IMR-90 (cell line): Measurements from ENCODE around the gene ATP8B3. TPM values are rescaled to one million over a fixed set of nuclear protein-coding genes. Genes with fewer than 3 reads are reported as not detected.

Source experiments
- ATAC-seq: fragments of 200-7000 bp; cut with Tn5 transposase; 2 replicates; pipeline ENCODE4 v1.9.1; 2020; ENCODE audit warnings: low read depth, mild to moderate bottlenecking, moderate library complexity
- BruUV-seq: library from RNA; stranded (reverse); fragments of 400-500 nt; replicated peaks from 2 replicates; lab custom pipeline; 2021; lab: Mats Ljungman, UMichigan
- CTCF ChIA-PET: fragments of 300-600 bp; formaldehyde crosslinking; extraction: SDS; loops from one replicate; lab custom pipeline; 2021; ENCODE audit warnings: antibody characterized with exemption; lab: Yijun Ruan, JAX
- POLR2A ChIA-PET: fragments of 300-600 bp; sonication (Branson Sonifier 250); formaldehyde crosslinking; loops from one replicate; lab custom pipeline; 2022; ENCODE audit warnings: antibody characterized with exemption; ENCODE audit not compliant: unreplicated experiment; lab: Charles Lee
- DNase-seq: peaks from one replicate; pipeline ENCODE4 v3.0.0; 2013
- H2AFZ ChIP-seq: replicated peaks from 2 replicates; pipeline ENCODE3; 2013; ENCODE audit warnings: low read length, mild to moderate bottlenecking; ENCODE audit not compliant: poor library complexity
- H2AK5ac ChIP-seq: 2 replicates; pipeline ENCODE4 v1.6.1; 2013; ENCODE audit warnings: low read depth, low read length, inconsistent platforms
- H2AK9ac ChIP-seq: replicated peaks from 2 replicates; pipeline ENCODE3; 2013; ENCODE audit warnings: mild to moderate bottlenecking, low read depth, low read length, moderate library complexity; ENCODE audit not compliant: poor library complexity
- H2BK120ac ChIP-seq: 2 replicates; pipeline ENCODE4 v1.6.1; 2013; ENCODE audit warnings: low read depth, low read length, inconsistent platforms
- H2BK15ac ChIP-seq: 3 replicates; pipeline ENCODE4 v1.6.1; 2013; ENCODE audit warnings: low read depth, low read length, inconsistent platforms
- H2BK20ac ChIP-seq: 2 replicates; pipeline ENCODE4 v1.6.1; 2013; ENCODE audit warnings: low read depth, mild to moderate bottlenecking, inconsistent platforms, low read length, moderate library complexity
- H2BK5ac ChIP-seq: 2 replicates; pipeline ENCODE4 v1.6.1; 2013; ENCODE audit warnings: mild to moderate bottlenecking, low read depth, low read length, inconsistent platforms; ENCODE audit not compliant: poor library complexity, severe bottlenecking
- H3K14ac ChIP-seq: replicated peaks from 2 replicates; pipeline ENCODE4 v1.6.1; 2013; ENCODE audit warnings: low read depth, low read length, inconsistent platforms
- H3K18ac ChIP-seq: 2 replicates; pipeline ENCODE4 v1.6.1; 2013; ENCODE audit warnings: low read depth, low read length, control low read depth
- H3K23ac ChIP-seq: 2 replicates; pipeline ENCODE4 v1.6.1; 2013; ENCODE audit warnings: low read depth, low read length, inconsistent platforms
- H3K27ac ChIP-seq: 2 replicates; pipeline ENCODE4 v1.5.1; 2013; ENCODE audit warnings: mild to moderate bottlenecking, control low read depth, low read length; ENCODE audit not compliant: insufficient read depth
- H3K27me3 ChIP-seq: 2 replicates; pipeline ENCODE4 v1.6.1; 2013; ENCODE audit warnings: low read length; ENCODE audit not compliant: control insufficient read depth, insufficient read depth
- H3K36me3 ChIP-seq: 2 replicates; pipeline ENCODE4 v1.6.1; 2013; ENCODE audit warnings: low read length, mixed read lengths; ENCODE audit not compliant: control insufficient read depth, insufficient read depth
- H3K4ac ChIP-seq: 2 replicates; pipeline ENCODE4 v1.6.1; 2013; ENCODE audit warnings: low read depth, low read length, inconsistent platforms
- H3K4me1 ChIP-seq: 2 replicates; pipeline ENCODE4 v1.6.1; 2013; ENCODE audit warnings: low read length, mixed read lengths; ENCODE audit not compliant: control insufficient read depth, insufficient read depth
- H3K4me2 ChIP-seq: 2 replicates; pipeline ENCODE4 v1.6.1; 2013; ENCODE audit warnings: low read depth, mild to moderate bottlenecking, control low read depth, low read length, moderate library complexity
- H3K4me3 ChIP-seq: 2 replicates; pipeline ENCODE4 v1.5.1; 2013; ENCODE audit warnings: low read depth, mild to moderate bottlenecking, control low read depth, low read length, moderate library complexity; ENCODE audit not compliant: insufficient read depth
- H3K56ac ChIP-seq: 2 replicates; pipeline ENCODE4 v1.6.1; 2013; ENCODE audit warnings: low read length, inconsistent platforms; ENCODE audit not compliant: insufficient read depth; ENCODE audit errors: extremely low read depth
- H3K79me1 ChIP-seq, 2 experiments: 2 replicates each; pipeline ENCODE4 v1.6.1; 2013; ENCODE audit warnings: low read length in 2 of 2, inconsistent platforms in 1 of 2, low read depth in 1 of 2
- H3K9ac ChIP-seq: 2 replicates; pipeline ENCODE4 v1.6.1; 2013; ENCODE audit warnings: low read depth, low read length, control low read depth
- H3K9me1 ChIP-seq: 2 replicates; pipeline ENCODE4 v1.6.1; 2013; ENCODE audit warnings: low read length, inconsistent platforms; ENCODE audit not compliant: insufficient read depth
- H3K9me3 ChIP-seq: 2 replicates; pipeline ENCODE4 v1.6.1; 2013; ENCODE audit warnings: low read length; ENCODE audit not compliant: control insufficient read depth, insufficient read depth
- H4K20me1 ChIP-seq: 2 replicates; pipeline ENCODE4 v1.6.1; 2013; ENCODE audit warnings: low read length, inconsistent platforms; ENCODE audit not compliant: insufficient read depth
- H4K5ac ChIP-seq: 2 replicates; pipeline ENCODE4 v1.6.1; 2013; ENCODE audit warnings: mild to moderate bottlenecking, low read depth, low read length, control low read depth
- H4K8ac ChIP-seq, 2 experiments: 2 replicates each; pipeline ENCODE4 v1.6.1; 2013; ENCODE audit warnings: low read depth in 2 of 2, low read length in 2 of 2, control low read depth in 1 of 2, inconsistent platforms in 1 of 2
- H4K91ac ChIP-seq: 2 replicates; pipeline ENCODE4 v1.6.1; 2013; ENCODE audit warnings: low read depth, low read length, inconsistent platforms; ENCODE audit not compliant: insufficient read depth
- CEBPB ChIP-seq: IDR thresholded peaks from 2 replicates; pipeline ENCODE4 v1.6.1; 2012; ENCODE audit warnings: low read depth, low read length, improper control_type of control experiment
- FOS ChIP-seq: fragments of 150-350 bp; IDR thresholded peaks from 2 replicates; pipeline ENCODE4 v1.6.1; 2016; ENCODE audit warnings: low read depth, low read length
- MAFK ChIP-seq: IDR thresholded peaks from 2 replicates; pipeline ENCODE4 v1.6.1; 2012; ENCODE audit warnings: low read depth, low read length, improper control_type of control experiment
- MXI1 ChIP-seq: IDR thresholded peaks from 2 replicates; pipeline ENCODE4 v1.6.1; 2012; ENCODE audit warnings: low read depth, mild to moderate bottlenecking, low read length, moderate library complexity, borderline replicate concordance
- NFE2L2 ChIP-seq: fragments of 150-350 bp; IDR thresholded peaks from 2 replicates; pipeline ENCODE4 v1.6.1; 2016; ENCODE audit warnings: low read depth, mild to moderate bottlenecking, low read length
- POLR2A ChIP-seq: IDR thresholded peaks from 2 replicates; pipeline ENCODE4 v1.6.1; 2012; ENCODE audit warnings: mild to moderate bottlenecking, low read depth, low read length
- RAD21 ChIP-seq: IDR thresholded peaks from 2 replicates; pipeline ENCODE4 v1.6.1; 2012; ENCODE audit warnings: low read length, improper control_type of control experiment
- RCOR1 ChIP-seq: IDR thresholded peaks from 2 replicates; pipeline ENCODE4 v1.6.1; 2012; ENCODE audit warnings: mild to moderate bottlenecking, low read length, improper control_type of control experiment; ENCODE audit not compliant: insufficient replicate concordance
- SMC3 ChIP-seq: fragments of 150-350 bp; IDR thresholded peaks from 2 replicates; pipeline ENCODE4 v1.6.1; 2016; ENCODE audit warnings: low read depth, mild to moderate bottlenecking, antibody characterized with exemption, low read length, moderate library complexity
- WGBS, 2 experiments: methylation state at CpG; one replicate each; pipeline versions ENCODE4 v1.1.5 to v1.1.7; 2013; ENCODE audit warnings: missing lambda C conversion rate in 2 of 2; ENCODE audit not compliant: insufficient read length in 1 of 2; ENCODE audit errors: extremely low coverage in 2 of 2; 5-methylcytosine and 5-hydroxymethylcytosine counted together
- dilution Hi-C: fragments of 300-500 bp; cut with HindIII; formaldehyde crosslinking; loops from one replicate; pipeline ENCODE4 v1.14.3; 2018; ENCODE audit warnings: low sequenced_read_pairs; ENCODE audit not compliant: unreplicated experiment
- in situ Hi-C: fragments of 300-500 bp; cut with MboI; formaldehyde crosslinking; loops from 3 replicates; pipeline ENCODE4 v1.14.3; 2019; ENCODE audit warnings: low sequenced_read_pairs, inconsistent platforms, mixed read lengths
- intact Hi-C: fragments of 100-400 bp; cut with micrococcal nuclease; formaldehyde crosslinking; loops from 2 replicates; pipeline ENCODE4 v1.10.0; 2022
- polyA plus RNA-seq, 3 experiments: library from polyadenylated mRNA; depleted of rRNA; stranded (reverse); fragments of >200 nt; gene quantifications; 2 replicates each; pipeline ENCODE4 v1.2.3, GENCODE V29; 2012; ENCODE audit warnings: low replicate concordance in 1 of 3
- total RNA-seq: library from RNA; depleted of rRNA; stranded (reverse); fragments of >200 nt; gene quantifications from 2 replicates; pipeline ENCODE4 v1.2.3, GENCODE V29; 2012
- TF ChIP-seq, protein P1 (sequence below): conservative IDR thresholded peaks from 2 replicates; pipeline ENCODE4 v1.5.1; 2012; ENCODE audit warnings: mild to moderate bottlenecking, low read depth, low read length, improper control_type of control experiment
- TF ChIP-seq, protein P2 (sequence below): fragments of 150-350 bp; IDR thresholded peaks from 2 replicates; pipeline ENCODE4 v1.6.1; 2016; ENCODE audit warnings: low read depth, mild to moderate bottlenecking, low read length, moderate library complexity, borderline replicate concordance

ATP8B3 gene
- total and polyA plus RNA-seq, 2 of the 4 experiments (the other 2 are of a cell fraction), result 1.6 to 8.1 TPM

GRCh38 chr19:1796395-1797142, 15.5 kb downstream of the ATP8B3 start (continued):
- TF ChIP-seq SMC3, result no peak

DNA sequence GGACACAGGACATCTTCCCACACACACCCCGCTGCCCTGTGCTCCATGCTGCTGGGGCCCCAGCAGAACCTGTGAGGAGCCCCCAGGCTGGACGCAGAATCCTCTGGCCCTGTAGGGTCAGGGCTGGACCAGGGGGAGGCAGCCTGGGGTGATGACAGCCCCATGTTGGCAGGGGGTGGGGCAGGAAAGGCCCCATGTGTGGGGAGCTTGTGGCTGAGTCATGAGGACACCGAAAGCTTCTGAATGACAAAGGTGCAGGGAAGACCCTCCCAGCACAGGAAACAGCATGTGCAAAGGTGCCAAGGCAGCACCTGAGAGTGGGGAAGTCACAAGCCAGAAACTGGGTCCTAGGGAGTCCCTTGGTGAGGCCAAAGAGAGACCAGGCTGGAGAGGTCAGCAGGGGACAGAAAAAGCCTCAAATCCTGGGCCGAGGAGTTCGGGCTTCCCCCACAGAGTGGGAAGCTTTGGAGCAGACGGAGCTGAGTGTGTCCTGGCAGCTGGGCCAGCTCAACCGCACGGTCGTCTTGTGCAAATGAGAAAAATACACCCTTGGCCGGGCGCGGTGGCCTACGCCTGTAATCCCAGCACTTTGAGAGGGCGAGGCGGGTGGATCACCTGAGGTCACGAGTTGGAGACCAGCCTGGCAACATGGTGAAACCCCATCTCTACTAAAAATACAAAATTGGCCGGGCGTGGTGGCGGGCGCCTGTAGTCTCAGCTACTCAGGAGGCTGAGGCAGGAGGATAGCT, 17.5 kb downstream of the ATP8B3 start:
- no peak overlapping the region for H3K23ac ChIP-seq
- POLR2A ChIA-PET, result no interaction called here
- CTCF ChIA-PET, result interaction anchor here (0.6 to 1.8 kb wide), 3 partner anchors 9 to 122 kb away, joined by 3 to 4 read pairs (median 3); no protein-coding TSS in a partner anchor
- H3K4me1 ChIP-seq, result no peaks in the 10 kb centered on the region
- no peaks in the 10 kb centered on the region for H3K36me3 ChIP-seq
- H3K18ac ChIP-seq, result no peak overlapping the region
- no peaks in the 10 kb centered on the region for H4K20me1 ChIP-seq
- H2BK20ac ChIP-seq, result no peak overlapping the region
- 45% methylated on average over 6 of the region's 20 CpGs; no CpG with 5 or more reads in 1 of the 2 experiments for WGBS, 2 experiments
- in situ Hi-C loops (loop anchor here (25.0 kb wide), 1 partner anchor 257 kb away; no protein-coding TSS in a partner anchor), dilution Hi-C loops (no loop called here), intact Hi-C loops (loop anchor here (1.0 to 10.0 kb wide), 3 partner anchors 122 to 247 kb away; partner anchors contain the start of gene UQCR11)
- H3K4me2 ChIP-seq, result no peak overlapping the region
- peak overlapping the region; percentile 55 for H2AK9ac ChIP-seq
- TF ChIP-seq FOS (no peak), MAFK (no peak), CEBPB (no peak), NFE2L2 (no peak), RAD21 (no peak), POLR2A (no peak), RCOR1 (no peak), SMC3 (no peak), MXI1 (no peak)
- TF ChIP-seq, protein P1, sequence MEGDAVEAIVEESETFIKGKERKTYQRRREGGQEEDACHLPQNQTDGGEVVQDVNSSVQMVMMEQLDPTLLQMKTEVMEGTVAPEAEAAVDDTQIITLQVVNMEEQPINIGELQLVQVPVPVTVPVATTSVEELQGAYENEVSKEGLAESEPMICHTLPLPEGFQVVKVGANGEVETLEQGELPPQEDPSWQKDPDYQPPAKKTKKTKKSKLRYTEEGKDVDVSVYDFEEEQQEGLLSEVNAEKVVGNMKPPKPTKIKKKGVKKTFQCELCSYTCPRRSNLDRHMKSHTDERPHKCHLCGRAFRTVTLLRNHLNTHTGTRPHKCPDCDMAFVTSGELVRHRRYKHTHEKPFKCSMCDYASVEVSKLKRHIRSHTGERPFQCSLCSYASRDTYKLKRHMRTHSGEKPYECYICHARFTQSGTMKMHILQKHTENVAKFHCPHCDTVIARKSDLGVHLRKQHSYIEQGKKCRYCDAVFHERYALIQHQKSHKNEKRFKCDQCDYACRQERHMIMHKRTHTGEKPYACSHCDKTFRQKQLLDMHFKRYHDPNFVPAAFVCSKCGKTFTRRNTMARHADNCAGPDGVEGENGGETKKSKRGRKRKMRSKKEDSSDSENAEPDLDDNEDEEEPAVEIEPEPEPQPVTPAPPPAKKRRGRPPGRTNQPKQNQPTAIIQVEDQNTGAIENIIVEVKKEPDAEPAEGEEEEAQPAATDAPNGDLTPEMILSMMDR, result no peak
- TF ChIP-seq, protein P2, sequence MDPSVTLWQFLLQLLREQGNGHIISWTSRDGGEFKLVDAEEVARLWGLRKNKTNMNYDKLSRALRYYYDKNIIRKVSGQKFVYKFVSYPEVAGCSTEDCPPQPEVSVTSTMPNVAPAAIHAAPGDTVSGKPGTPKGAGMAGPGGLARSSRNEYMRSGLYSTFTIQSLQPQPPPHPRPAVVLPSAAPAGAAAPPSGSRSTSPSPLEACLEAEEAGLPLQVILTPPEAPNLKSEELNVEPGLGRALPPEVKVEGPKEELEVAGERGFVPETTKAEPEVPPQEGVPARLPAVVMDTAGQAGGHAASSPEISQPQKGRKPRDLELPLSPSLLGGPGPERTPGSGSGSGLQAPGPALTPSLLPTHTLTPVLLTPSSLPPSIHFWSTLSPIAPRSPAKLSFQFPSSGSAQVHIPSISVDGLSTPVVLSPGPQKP, result no peak
- H3K4ac ChIP-seq, result no peak overlapping the region
- H3K56ac ChIP-seq, result no peak overlapping the region
- H2BK120ac ChIP-seq, result no peak overlapping the region
- H3K14ac ChIP-seq, result no peak overlapping the region
- no peak overlapping the region for H2AFZ ChIP-seq
- H3K9me3 ChIP-seq, result peaks cover 3% of the 10 kb centered on the region; the same call in 1 of the 2 replicates
- no peak overlapping the region for H2BK15ac ChIP-seq
- ATAC-seq, result no peak
- H2BK5ac ChIP-seq, result no peak overlapping the region
- H4K91ac ChIP-seq, result no peak overlapping the region
- BruUV-seq, result no TSS peak
- no peak overlapping the region for H2AK5ac ChIP-seq
- H4K8ac ChIP-seq, result no peak overlapping the region
- no peak overlapping the region for H3K4me3 ChIP-seq
- no peak overlapping the region for H3K27ac ChIP-seq
- no peaks in the 10 kb centered on the region for H3K79me1 ChIP-seq
- DNase-seq, result no peak
- no peak overlapping the region for H4K5ac ChIP-seq
- H3K27me3 ChIP-seq, result no peaks in the 10 kb centered on the region; the same call in 1 of the 2 replicates
- no peak overlapping the region for H3K9ac ChIP-seq
- no peaks in the 10 kb centered on the region for H3K9me1 ChIP-seq
